SJSA1 (cell line): ENCODE results near the gene ZNF709. TPM values are rescaled to one million over a fixed set of nuclear protein-coding genes. Genes with fewer than 3 reads are reported as not detected.
"Not testable (repeated sequence)": the region's sequence is repeated elsewhere in the genome, so short reads cannot be mapped to it uniquely, and the experiment has no call there.

ENCODE experiments used
- DNase-seq, 2 experiments: peaks; one replicate each; pipeline ENCODE4 v3.0.0-alpha.2; 2015 to 2020; ENCODE audit warnings: low spot score in 2 of 2, low read depth in 1 of 2
- H3K27ac ChIP-seq: fragments of 250-450 bp; sonication (Bioruptor Pico); 2 replicates; pipeline ENCODE4 v1.5.1; 2020; ENCODE audit warnings: mild to moderate bottlenecking, moderate library complexity
- H3K27me3 ChIP-seq: fragments of 250-450 bp; sonication (Bioruptor Pico); replicated peaks from 2 replicates; pipeline ENCODE4 v1.5.1; 2020; ENCODE audit warnings: mild to moderate bottlenecking, moderate library complexity
- H3K36me3 ChIP-seq: fragments of 250-450 bp; sonication (Bioruptor Pico); 2 replicates; pipeline ENCODE4 v1.5.1; 2020; ENCODE audit warnings: mild to moderate bottlenecking
- H3K4me1 ChIP-seq: fragments of 250-450 bp; sonication (Bioruptor Pico); replicated peaks from 2 replicates; pipeline ENCODE4 v1.6.1; 2021; ENCODE audit warnings: mild to moderate bottlenecking
- H3K4me3 ChIP-seq: fragments of 250-450 bp; sonication (Bioruptor Pico); 2 replicates; pipeline ENCODE4 v1.5.1; 2020; ENCODE audit warnings: mild to moderate bottlenecking
- H3K9me3 ChIP-seq: fragments of 250-450 bp; sonication (Bioruptor Pico); replicated peaks from 2 replicates; pipeline ENCODE4 v1.5.1; 2020; ENCODE audit warnings: mild to moderate bottlenecking
- total RNA-seq: library from RNA; depleted of rRNA; stranded (reverse); fragments of >200 nt; shearing (Covaris generic); gene quantifications from 2 replicates; pipeline ENCODE4 v1.2.3, GENCODE V29; 2014

ZNF709 gene
- total RNA-seq, 1 experiment from 2014 or later, result 0.97 TPM

GRCh38 chr19:12484011-12484370 lies 625 bp downstream of the ZNF709 start:
- H3K4me3 ChIP-seq, result peak overlapping the region; percentile 69
- H3K27me3 ChIP-seq, result no peaks in the 10 kb centered on the region
- peaks cover 5% of the 10 kb centered on the region for H3K36me3 ChIP-seq
- DNase-seq, result no peak
- no peaks in the 10 kb centered on the region; the same call in none of the 2 replicates for H3K4me1 ChIP-seq
- H3K9me3 ChIP-seq, result peaks cover 6% of the 10 kb centered on the region; the same call in 1 of the 2 replicates
- H3K27ac ChIP-seq, result no peak overlapping the region

- H3K4me1 ChIP-seq, result no peaks in the 10 kb centered on the region; the same call in none of the 2 replicates
- H3K9me3 ChIP-seq, result peaks cover 6% of the 10 kb centered on the region
- no peak overlapping the region for H3K4me3 ChIP-seq
- no peak for DNase-seq
- H3K27ac ChIP-seq, result no peak overlapping the region
- no peaks in the 10 kb centered on the region for H3K27me3 ChIP-seq
- H3K36me3 ChIP-seq, result peaks cover 5% of the 10 kb centered on the region
Observed at GRCh38 chr19:12482509-12482886, 2.1 kb downstream of the ZNF709 start.

GRCh38 chr19:12481781-12482508 lies 2.7 kb downstream of the ZNF709 start:
- no peak overlapping the region for H3K4me3 ChIP-seq
- no peak overlapping the region for H3K27ac ChIP-seq
- peaks cover 6% of the 10 kb centered on the region for H3K9me3 ChIP-seq
- H3K27me3 ChIP-seq, result no peaks in the 10 kb centered on the region
- no peaks in the 10 kb centered on the region; the same call in none of the 2 replicates for H3K4me1 ChIP-seq
- DNase-seq, result no peak
- H3K36me3 ChIP-seq, result peaks cover 5% of the 10 kb centered on the region

GRCh38 chr19:12478234-12478941 lies 6.2 kb downstream of the ZNF709 start:
- no peak overlapping the region for H3K4me3 ChIP-seq
- H3K9me3 ChIP-seq, result no peaks in the 10 kb centered on the region; the same call in none of the 2 replicates
- no peaks in the 10 kb centered on the region for H3K27me3 ChIP-seq
- H3K36me3 ChIP-seq, result no peaks in the 10 kb centered on the region
- no peaks in the 10 kb centered on the region for H3K4me1 ChIP-seq
- DNase-seq, result no peak
- H3K27ac ChIP-seq, result no peak overlapping the region

GRCh38 chr19:12467651-12468050 lies 17.0 kb downstream of the ZNF709 start:
- H3K9me3 ChIP-seq, result peaks cover 28% of the 10 kb centered on the region
- H3K27me3 ChIP-seq, H3K4me1 ChIP-seq, H3K4me3 ChIP-seq, H3K36me3 ChIP-seq, H3K27ac ChIP-seq, DNase-seq: not testable (repeated sequence)

GRCh38 chr19:12465211-12465610 lies 19.4 kb downstream of the ZNF709 start:
- Histone ChIP-seq H3K4me3 (no peak overlapping the region), H3K9me3 (peaks cover 28% of the 10 kb centered on the region), H3K27ac (no peak overlapping the region), H3K36me3 (peaks cover 7% of the 10 kb centered on the region; the same call in 1 of the 2 replicates), H3K27me3 (no peaks in the 10 kb centered on the region), H3K4me1 (no peaks in the 10 kb centered on the region)
- DNase-seq, result no peak

GRCh38 chr19:12464769-12465168 lies 19.8 kb downstream of the ZNF709 start:
- Histone ChIP-seq H3K27ac (no peak overlapping the region), H3K4me1 (no peaks in the 10 kb centered on the region), H3K9me3 (peaks cover 28% of the 10 kb centered on the region), H3K36me3 (peaks cover 7% of the 10 kb centered on the region; the same call in 1 of the 2 replicates), H3K4me3 (no peak overlapping the region), H3K27me3 (no peaks in the 10 kb centered on the region)
- DNase-seq, result no peak

- not testable (repeated sequence) for DNase-seq, H3K27ac ChIP-seq, H3K4me3 ChIP-seq, H3K27me3 ChIP-seq, H3K36me3 ChIP-seq, H3K4me1 ChIP-seq
- H3K9me3 ChIP-seq, result peaks cover 30% of the 10 kb centered on the region
Observed at GRCh38 chr19:12464139-12464538, 20.5 kb downstream of the ZNF709 start.

- no peak for DNase-seq
- no peaks in the 10 kb centered on the region for H3K4me1 ChIP-seq
- H3K4me3 ChIP-seq, result no peak overlapping the region
- peaks cover 10% of the 10 kb centered on the region; the same call in 1 of the 2 replicates for H3K9me3 ChIP-seq
- no peak overlapping the region for H3K27ac ChIP-seq
- H3K27me3 ChIP-seq, result no peaks in the 10 kb centered on the region
- H3K36me3 ChIP-seq, result no peaks in the 10 kb centered on the region
Observed at GRCh38 chr19:12453495-12453894, 31.1 kb downstream of the ZNF709 start.

GRCh38 chr19:12450844-12451243 lies 33.8 kb downstream of the ZNF709 start:
- Histone ChIP-seq H3K27ac (no peak overlapping the region), H3K4me1 (no peaks in the 10 kb centered on the region), H3K36me3 (no peaks in the 10 kb centered on the region), H3K27me3 (no peaks in the 10 kb centered on the region), H3K4me3 (no peak overlapping the region), H3K9me3 (0 out of 2 replicates have a peak, but pooled peaks cover 6% of the 10 kb centered on the region)
- DNase-seq, result no peak

GRCh38 chr19:12448808-12449207 lies 35.8 kb downstream of the ZNF709 start:
- H3K27ac ChIP-seq, result no peak overlapping the region
- H3K4me3 ChIP-seq, result no peak overlapping the region
- H3K27me3 ChIP-seq, result no peaks in the 10 kb centered on the region

GRCh38 chr19:12440541-12441316 lies 43.9 kb downstream of the ZNF709 start, which contains the start of gene ZNF443:
ZNF443 (minus strand) TSS chr19:12441021; CDS start chr19:12440914, 107 bp downstream.
- Histone ChIP-seq H3K9me3 (no peaks in the 10 kb centered on the region; the same call in 1 of the 2 replicates), H3K36me3 (no peaks in the 10 kb centered on the region), H3K4me3 (peak within 1 kb of the TSS; percentile 57), H3K27ac (no peak within 1 kb of the TSS), H3K4me1 (no peaks in the 10 kb centered on the region), H3K27me3 (no peaks in the 10 kb centered on the region)
- DNase-seq, result peak; percentile 90 to 91

More at GRCh38 chr19:12448808-12449207, 35.8 kb downstream of the ZNF709 start:
- H3K36me3 ChIP-seq, result no peaks in the 10 kb centered on the region
- peaks cover 6% of the 10 kb centered on the region; the same call in 1 of the 2 replicates for H3K9me3 ChIP-seq
- H3K4me1 ChIP-seq, result no peaks in the 10 kb centered on the region
- DNase-seq, result no peak

- H3K4me1 ChIP-seq, H3K36me3 ChIP-seq, DNase-seq, H3K9me3 ChIP-seq, H3K27ac ChIP-seq, H3K27me3 ChIP-seq: not testable (repeated sequence)
- H3K4me3 ChIP-seq, result peak overlapping the region; percentile 57
Observed at GRCh38 chr19:12439686-12440540, 44.7 kb downstream of the ZNF709 start.
